Ascending aorta (tissue), 2 donors: ENCODE results near the gene MAP3K14. TPM values are rescaled to one million over a fixed set of nuclear protein-coding genes. Genes with fewer than 3 reads are reported as not detected.

Source experiments
- DNase-seq, 2 donors: peaks; one replicate each; pipeline ENCODE4 v3.0.0-alpha.2; 2019; ENCODE audit warnings: low spot score in 2 of 2
- H3K27ac ChIP-seq, 2 donors: fragments of 200-600 bp; sonication (generic); one replicate each; pipeline ENCODE4 v1.5.1; 2016 to 2017; ENCODE audit warnings: mild to moderate bottlenecking in 1 of 2
- H3K27me3 ChIP-seq: fragments of 200-600 bp; sonication (generic); one replicate; pipeline ENCODE4 v1.5.1; 2017
- H3K36me3 ChIP-seq, 2 donors: fragments of 200-600 bp; sonication (generic); one replicate each; pipeline ENCODE4 v1.5.1; 2016
- H3K4me1 ChIP-seq, 2 donors: fragments of 200-600 bp; sonication (generic); one replicate each; pipeline ENCODE4 v1.5.1; 2016 to 2017; ENCODE audit warnings: mild to moderate bottlenecking in 1 of 2
- H3K4me3 ChIP-seq, 2 donors: fragments of 200-600 bp; sonication (generic); one replicate each; pipeline ENCODE4 v1.5.1; 2016 to 2017; ENCODE audit warnings: mild to moderate bottlenecking in 1 of 2
- H3K9me3 ChIP-seq, 2 donors: fragments of 200-600 bp; sonication (generic); one replicate each; pipeline ENCODE4 v1.5.1; 2016
- intact Hi-C: fragments of 100-400 bp; cut with DNase I; formaldehyde crosslinking; loops from one replicate; pipeline ENCODE4 v1.15.1; 2023
- total RNA-seq: library from RNA; depleted of rRNA; stranded (reverse); fragments of >200 nt; gene quantifications from one replicate; pipeline ENCODE4 v1.1.0, GENCODE V29; 2016
- TF ChIP-seq, protein P1 (sequence below), 3 experiments: fragments of 200-600 bp in 2 of 3; fragments of 450-650 bp in 1 of 3; sonication (generic) in 2 of 3; IDR thresholded peaks; one replicate each; pipeline ENCODE4 v1.5.1; 2016 to 2019; ENCODE audit warnings: antibody characterized with exemption in 3 of 3, mild to moderate bottlenecking in 1 of 3, moderate library complexity in 1 of 3

Gene MAP3K14
- total RNA-seq, 1 donor from 2014 or later, result 7.7 TPM

DNA sequence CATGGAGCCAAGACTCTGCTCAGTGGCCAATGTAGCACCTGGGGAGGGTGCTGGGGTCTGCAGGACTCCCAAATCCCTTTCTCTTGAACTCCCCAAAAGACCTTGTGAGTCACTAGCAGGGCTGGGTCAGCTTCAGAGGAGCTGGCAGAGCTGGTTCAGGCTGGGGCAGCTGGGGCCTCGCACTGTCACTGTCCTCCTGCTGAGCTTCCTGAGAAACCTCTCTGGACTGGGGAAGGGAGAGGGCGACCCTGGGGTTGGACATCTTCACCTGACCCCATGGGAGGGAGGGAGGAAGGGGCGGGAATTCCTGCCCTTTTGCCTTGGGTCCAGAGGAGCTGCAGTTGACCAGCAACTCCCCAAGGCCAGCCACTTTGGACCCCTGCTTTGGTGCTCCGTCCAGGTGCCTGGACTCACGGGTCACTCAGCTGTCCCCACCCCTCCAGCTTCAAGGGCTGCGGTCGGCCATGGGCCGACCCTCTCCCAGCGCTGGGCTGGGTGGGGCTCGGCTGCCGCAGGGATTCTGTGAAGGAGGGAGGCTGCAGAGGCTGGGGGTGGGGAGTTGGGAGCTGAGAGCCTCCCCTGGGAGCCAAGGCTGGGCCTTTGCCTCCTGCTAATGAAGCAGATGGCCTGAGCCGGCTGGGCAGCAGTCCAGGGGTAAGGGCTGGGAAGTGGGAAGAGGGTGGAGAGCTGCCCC, 85.9 kb downstream of the MAP3K14 start:
- Histone ChIP-seq H3K27ac (peak overlapping the region in 1 of 2 donors; percentile 19), H3K4me1 (peaks cover 0 to 2% of the 10 kb centered on the region in 2 donors), H3K4me3 (no peak overlapping the region), H3K36me3 (no peaks in the 10 kb centered on the region), H3K9me3 (no peaks in the 10 kb centered on the region), H3K27me3 (no peaks in the 10 kb centered on the region)
- intact Hi-C loops, result no loop called here
- TF ChIP-seq, protein P1, sequence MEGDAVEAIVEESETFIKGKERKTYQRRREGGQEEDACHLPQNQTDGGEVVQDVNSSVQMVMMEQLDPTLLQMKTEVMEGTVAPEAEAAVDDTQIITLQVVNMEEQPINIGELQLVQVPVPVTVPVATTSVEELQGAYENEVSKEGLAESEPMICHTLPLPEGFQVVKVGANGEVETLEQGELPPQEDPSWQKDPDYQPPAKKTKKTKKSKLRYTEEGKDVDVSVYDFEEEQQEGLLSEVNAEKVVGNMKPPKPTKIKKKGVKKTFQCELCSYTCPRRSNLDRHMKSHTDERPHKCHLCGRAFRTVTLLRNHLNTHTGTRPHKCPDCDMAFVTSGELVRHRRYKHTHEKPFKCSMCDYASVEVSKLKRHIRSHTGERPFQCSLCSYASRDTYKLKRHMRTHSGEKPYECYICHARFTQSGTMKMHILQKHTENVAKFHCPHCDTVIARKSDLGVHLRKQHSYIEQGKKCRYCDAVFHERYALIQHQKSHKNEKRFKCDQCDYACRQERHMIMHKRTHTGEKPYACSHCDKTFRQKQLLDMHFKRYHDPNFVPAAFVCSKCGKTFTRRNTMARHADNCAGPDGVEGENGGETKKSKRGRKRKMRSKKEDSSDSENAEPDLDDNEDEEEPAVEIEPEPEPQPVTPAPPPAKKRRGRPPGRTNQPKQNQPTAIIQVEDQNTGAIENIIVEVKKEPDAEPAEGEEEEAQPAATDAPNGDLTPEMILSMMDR (IDR thresholded peaks at IDR 0.05), result no peak
- no peak for DNase-seq

DNA sequence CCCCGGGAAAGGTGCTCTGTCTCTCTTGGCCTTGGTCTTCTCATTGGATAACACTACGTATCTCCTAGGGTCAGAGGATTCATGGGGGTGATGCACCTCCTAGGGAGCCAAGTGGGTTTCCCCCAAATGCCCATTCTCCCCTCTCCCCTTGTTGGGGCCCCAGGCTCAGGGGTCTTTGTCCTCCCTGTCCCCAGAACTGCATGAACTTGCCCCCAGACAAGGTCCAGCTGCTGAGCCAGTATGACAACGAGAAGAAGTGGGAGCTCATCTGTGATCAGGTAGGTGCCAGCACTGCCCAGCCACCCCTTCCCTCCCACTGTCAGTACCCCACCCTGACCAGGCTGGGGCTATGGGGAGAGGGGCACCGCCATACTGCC, 86.4 kb downstream of the MAP3K14 start:
- Histone ChIP-seq H3K4me1 (peaks cover 0 to 2% of the 10 kb centered on the region in 2 donors), H3K4me3 (no peak overlapping the region), H3K9me3 (no peaks in the 10 kb centered on the region), H3K36me3 (no peaks in the 10 kb centered on the region), H3K27me3 (no peaks in the 10 kb centered on the region), H3K27ac (peak overlapping the region in 1 of 2 donors; percentile 63)
- intact Hi-C loops, result no loop called here
- DNase-seq, result no peak
- TF ChIP-seq, protein P1 (IDR thresholded peaks at IDR 0.05), result no peak

DNA sequence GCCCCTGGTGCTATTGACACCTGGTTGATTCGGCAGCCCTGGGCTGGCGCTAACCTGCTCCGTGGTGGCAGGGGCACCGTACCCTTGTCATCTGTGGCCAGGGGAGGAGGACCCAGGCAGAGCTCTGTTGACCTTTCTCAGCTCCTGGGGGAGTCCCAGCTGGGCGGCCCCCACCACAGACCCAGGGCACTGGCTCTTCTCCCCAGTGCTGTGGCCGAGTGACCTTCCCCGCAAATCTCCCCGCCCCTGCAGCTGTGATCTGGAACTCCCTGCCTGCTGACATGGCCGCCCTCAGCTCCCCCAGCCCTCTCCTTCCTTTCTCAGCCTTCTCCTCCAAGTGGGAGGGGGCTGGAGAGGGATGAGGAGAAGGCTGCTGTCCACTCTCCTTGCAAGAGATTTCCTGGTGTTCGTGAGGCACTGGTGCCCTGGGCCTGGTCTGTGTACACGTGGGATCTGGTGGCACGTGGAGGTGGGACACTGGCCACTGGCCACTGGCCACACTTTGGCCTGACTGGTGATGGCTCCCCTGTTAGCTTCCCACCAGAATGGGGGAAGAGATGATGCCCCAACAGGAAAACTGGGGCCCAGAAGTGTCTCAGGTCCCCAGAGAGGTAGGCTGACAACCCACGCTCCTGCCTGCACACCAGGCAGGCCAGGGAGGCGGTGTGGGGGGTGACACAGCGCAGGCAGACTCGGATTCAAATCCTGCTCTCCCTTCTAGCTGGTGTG, 87.0 kb downstream of the MAP3K14 start:
- Histone ChIP-seq H3K27me3 (no peaks in the 10 kb centered on the region), H3K4me1 (peaks cover 0 to 2% of the 10 kb centered on the region in 2 donors), H3K9me3 (no peaks in the 10 kb centered on the region), H3K4me3 (no peak overlapping the region), H3K27ac (peak overlapping the region; percentile 63 to 66), H3K36me3 (no peaks in the 10 kb centered on the region)
- TF ChIP-seq, protein P1 (IDR thresholded peaks at IDR 0.05), result no peak
- DNase-seq, result no peak
- intact Hi-C loops, result no loop called here

DNA sequence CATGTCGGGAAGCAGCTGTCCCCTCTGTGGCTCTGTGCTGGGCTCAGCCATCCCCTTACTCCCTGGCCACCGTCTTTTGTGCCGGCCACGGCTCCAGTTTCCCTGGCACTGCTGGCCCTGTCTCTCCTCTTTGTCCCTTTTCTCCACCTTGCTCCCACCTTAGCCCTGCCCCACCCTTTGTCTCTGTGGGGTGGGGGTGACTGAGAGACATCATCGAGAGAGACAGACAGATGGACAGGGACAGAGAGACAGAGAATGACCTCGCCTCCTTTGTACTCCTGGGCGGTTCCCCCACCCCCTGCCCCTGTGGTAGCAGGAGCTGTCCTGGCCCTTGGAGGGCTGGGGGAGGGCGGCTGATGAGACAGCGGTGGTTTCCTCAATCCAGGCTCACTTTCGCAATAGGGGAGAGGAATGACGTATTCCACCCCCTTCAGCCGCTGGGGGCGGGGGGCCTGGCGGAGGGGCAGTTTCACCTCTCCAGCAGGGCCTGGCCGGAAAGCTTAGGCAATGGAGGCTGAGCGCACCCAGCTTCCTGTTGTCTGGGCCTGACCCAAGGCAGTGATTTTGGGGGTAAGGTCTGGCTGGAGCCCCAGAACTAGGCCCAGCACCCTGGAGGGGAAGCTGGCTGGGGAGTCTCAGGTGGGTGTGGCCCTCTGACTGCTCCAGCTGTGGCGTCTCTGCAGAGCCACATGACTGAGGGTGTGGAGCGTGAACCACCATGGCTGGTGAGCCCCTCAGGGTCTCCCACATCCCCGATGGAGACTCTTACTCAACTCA, 87.9 kb downstream of the MAP3K14 start:
- no peaks in the 10 kb centered on the region for H3K27me3 ChIP-seq
- H3K4me3 ChIP-seq, result no peak overlapping the region
- intact Hi-C loops, result no loop called here
- peak; percentile 70 to 89 for DNase-seq
- TF ChIP-seq, protein P1 (IDR thresholded peaks at IDR 0.05), result no peak
- no peaks in the 10 kb centered on the region for H3K36me3 ChIP-seq
- no peaks in the 10 kb centered on the region for H3K9me3 ChIP-seq
- H3K4me1 ChIP-seq, result peaks cover 0 to 2% of the 10 kb centered on the region in 2 donors
- peak overlapping the region; percentile 63 to 75 for H3K27ac ChIP-seq

DNA sequence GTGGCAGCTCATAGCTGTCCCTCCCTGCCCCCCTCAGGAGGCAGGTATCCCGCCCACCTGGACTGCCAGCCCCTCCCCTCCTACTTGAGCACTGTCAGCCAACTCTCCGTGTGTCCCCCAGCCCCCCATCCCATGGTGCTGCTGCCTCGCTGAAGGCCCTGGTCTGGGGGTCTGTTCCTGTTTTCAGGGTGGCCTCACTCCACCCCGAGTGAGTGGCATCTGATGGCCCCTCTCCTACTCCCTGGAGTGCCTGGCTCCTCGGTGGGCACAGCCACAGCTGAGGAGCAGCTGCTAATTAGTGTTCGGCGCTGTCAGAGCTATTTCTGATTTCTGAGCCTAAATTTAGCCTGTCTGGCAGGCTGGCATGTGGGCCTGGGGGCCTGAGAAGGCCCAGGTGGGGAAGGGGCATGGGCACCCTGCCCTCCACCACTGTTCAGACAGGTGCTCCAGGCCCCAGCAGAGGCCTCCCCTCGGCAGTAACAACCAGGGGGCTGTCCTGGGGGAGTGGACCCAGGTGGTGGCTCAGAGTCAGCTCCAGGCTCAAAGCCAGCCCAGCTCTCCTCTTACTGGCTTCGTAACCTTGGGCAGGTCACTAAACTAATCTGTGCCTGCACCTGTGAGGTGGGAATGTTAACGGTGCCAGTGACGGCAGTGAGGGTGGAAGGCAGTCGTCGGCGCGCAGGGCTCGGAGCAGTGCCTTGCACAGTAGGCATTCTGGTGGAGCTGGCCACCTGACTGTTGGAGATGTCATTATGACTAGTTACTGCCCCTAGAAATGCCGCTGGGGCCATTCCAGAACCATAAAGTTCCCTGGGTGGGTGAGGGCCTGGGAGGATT, 88.7 kb downstream of the MAP3K14 start:
- no peaks in the 10 kb centered on the region for H3K27me3 ChIP-seq
- DNase-seq, result no peak
- TF ChIP-seq, protein P1 (IDR thresholded peaks at IDR 0.05), result no peak
- no peak overlapping the region for H3K4me3 ChIP-seq
- no peaks in the 10 kb centered on the region for H3K9me3 ChIP-seq
- no peaks in the 10 kb centered on the region for H3K36me3 ChIP-seq
- H3K27ac ChIP-seq, result peak overlapping the region; percentile 63 to 75
- intact Hi-C loops, result no loop called here
- peaks cover 0 to 2% of the 10 kb centered on the region in 2 donors for H3K4me1 ChIP-seq
